OCI-LY3 (cell line): ENCODE measurements around the gene SELENOS.

Experiments used
- CTCF ChIP-seq: fragments of 200-600, 300-600 bp; sonication (generic); IDR thresholded peaks from 2 replicates; pipeline ENCODE4 v1.5.1; 2014; ENCODE audit warnings: antibody characterized with exemption, low read length, low read depth
- EZH2phosphoT487 ChIP-seq: fragments of 200-600 bp; shearing (Covaris generic); IDR thresholded peaks from 2 replicates; pipeline ENCODE4 v1.6.1; 2018; ENCODE audit warnings: antibody characterized with exemption, mixed run types, low read depth

- TF ChIP-seq CTCF (no peak), EZH2phosphoT487 (no peak)
Observed at GRCh38 chr15:101262551-101262950, 14.7 kb downstream of the SELENOS start.
